Occipital lobe (tissue), 2 donors: Measurements from ENCODE around the gene DLGAP4. TPM values are rescaled to one million over a fixed set of nuclear protein-coding genes. Genes with fewer than 3 reads are reported as not detected.

Source experiments
- DNase-seq: peaks from one replicate; lab custom pipeline; 2025; lab: John Stamatoyannopoulos, UW
- total RNA-seq: library from RNA; depleted of rRNA; stranded (reverse); fragments of >200 nt; gene quantifications from one replicate; pipeline ENCODE4 v1.2.3, GENCODE V29; 2014

DLGAP4 gene
- total RNA-seq, 1 donor from 2014 or later = 29.9 TPM

- no peak for DNase-seq
Measured at GRCh38 chr20:36273414-36274180, 32.5 kb upstream of the DLGAP4 start.

DNA sequence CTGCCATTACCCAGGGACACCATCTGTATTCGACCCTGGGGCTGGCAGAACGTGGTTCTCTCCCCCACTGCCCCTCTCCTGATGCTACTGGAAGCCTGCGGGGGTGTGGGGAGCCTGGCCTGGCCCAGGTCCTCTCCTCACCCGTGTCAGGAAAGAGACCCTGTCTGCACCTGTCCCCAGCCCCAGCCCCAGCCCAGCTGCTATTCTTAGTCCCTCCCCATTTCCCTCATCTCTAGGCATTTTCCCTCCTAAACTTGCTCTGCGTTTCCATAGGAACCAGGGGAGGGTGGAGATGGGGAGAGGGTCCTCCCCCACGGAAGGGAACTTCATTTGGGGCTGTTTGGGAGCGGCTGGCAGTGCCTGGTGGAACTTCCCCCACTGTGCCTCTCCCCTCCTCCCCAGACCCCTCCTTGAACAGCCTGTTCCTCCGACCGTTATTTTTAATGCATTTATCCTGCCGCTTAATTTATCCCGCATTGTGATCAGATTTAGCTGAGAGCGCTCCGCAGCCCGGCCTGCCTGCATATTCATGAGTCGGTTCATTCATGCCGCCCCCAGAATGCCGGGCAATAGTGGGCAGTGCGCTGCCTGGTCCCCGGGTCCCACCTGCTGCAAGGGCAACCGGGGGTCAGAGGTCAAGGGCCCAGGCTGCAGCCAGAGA lies 31.8 kb upstream of the DLGAP4 start:
- no peak for DNase-seq

DNA sequence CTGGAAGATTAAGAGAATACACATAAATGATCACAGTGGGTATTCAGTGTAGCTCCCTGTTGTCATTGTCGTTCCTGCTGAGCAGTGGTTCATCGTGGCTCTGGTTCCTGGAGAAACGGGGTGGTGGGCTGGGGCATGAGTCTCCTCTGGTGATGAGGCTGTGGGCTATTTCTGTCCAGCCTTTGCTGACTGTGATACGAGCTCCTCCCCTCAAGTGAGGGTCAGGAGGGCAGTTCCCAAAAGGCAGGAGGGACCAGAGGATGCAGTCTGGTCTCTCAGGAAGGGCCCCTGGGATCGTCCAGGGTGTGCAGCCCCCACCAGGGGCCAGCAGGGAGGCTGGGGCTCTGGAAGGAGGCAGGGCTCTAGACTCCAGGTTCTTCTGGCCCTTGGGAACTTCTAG lies 31.1 kb upstream of the DLGAP4 start:
- no peak for DNase-seq

DNA sequence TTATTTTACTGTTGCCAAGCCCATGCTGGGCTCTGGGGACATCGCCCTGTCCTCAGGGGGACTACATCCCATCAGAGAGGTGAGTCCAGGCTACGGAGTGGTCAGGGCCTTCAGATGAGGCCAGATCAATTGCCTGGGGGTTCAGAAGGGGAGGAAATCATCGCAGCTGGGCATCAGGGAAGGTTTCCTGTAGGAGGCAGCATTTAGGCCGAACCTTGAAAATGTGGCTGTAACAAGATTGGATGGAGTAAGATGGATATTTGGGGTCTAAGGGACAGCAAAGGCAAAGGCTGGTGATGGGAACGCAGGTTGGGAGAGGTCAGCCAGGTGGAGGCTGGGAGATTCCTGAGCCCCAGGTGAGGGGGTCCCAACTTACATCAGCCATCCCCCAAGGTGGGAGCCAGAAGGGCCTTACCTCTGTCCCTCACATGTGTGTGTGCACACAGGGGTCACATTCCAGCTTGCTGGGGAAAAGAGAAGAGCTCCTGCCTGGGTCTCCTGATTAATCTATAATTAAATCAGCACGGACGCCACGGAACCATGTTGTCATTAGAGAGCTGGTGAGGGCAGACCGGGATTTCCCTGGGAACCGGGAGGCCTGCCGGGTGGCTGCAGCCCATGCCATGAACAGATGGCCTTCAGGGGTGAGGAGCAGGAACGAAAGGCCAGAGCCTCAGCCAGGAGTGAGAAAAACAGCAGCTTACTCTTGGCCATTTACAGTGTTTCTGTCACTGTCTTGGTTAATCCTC lies 30.5 kb upstream of the DLGAP4 start:
- no peak for DNase-seq

- no peak for DNase-seq
Measured at GRCh38 chr20:36277546-36277945, 28.6 kb upstream of the DLGAP4 start.

DNA sequence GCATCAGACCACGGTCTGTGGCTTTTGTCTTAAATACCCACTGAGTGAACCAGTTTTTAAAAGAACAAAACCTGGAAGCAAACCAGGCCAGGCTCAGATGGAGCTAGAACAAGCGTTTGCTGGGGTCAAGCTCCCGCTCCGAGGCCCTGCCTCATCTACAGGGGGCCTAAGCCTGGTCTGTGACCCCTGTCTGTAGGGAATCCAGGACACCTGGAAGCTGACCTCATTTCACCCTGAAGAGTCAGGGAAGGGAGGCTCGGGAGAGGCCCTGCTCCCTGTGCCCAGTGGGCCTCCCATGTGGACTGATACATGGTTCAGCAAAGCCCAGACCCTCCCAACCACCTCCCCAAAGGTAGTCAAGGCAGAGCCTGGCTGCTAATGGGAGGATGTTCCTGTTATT lies 26.8 kb upstream of the DLGAP4 start:
- DNase-seq = no peak

GRCh38 chr20:36279776-36280175 lies 26.4 kb upstream of the DLGAP4 start:
- no peak for DNase-seq

GRCh38 chr20:36281785-36282380 lies 24.3 kb upstream of the DLGAP4 start:
- no peak for DNase-seq

GRCh38 chr20:36284751-36285150 lies 21.4 kb upstream of the DLGAP4 start:
- DNase-seq = no peak

GRCh38 chr20:36285746-36286447 lies 20.2 kb upstream of the DLGAP4 start:
- DNase-seq = no peak

GRCh38 chr20:36297656-36298055 lies 8.5 kb upstream of the DLGAP4 start:
- no peak for DNase-seq

- DNase-seq = no peak
Measured at GRCh38 chr20:36298061-36298460, 8.1 kb upstream of the DLGAP4 start.

GRCh38 chr20:36298795-36299339 lies 7.3 kb upstream of the DLGAP4 start:
- no peak for DNase-seq

DNA sequence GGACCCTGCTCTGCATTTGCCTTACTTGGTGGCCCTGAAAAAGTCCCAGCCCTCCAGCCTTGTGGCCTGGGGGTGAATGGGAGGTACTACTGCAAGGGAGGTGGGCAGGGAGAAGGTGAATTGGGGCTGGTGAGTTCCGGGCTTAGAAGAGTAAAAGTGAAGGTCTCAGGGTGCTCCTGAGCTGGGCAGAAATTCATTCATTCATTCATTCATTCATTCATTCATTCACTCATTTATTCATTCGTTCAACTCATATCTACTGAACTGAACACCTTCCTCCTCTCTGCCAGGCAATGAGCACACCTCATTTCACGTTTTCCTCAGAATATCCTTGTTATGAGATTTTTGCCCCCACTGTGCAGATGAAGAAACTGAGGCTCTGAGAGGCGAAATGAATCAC lies 6.7 kb upstream of the DLGAP4 start:
- no peak for DNase-seq

DNA sequence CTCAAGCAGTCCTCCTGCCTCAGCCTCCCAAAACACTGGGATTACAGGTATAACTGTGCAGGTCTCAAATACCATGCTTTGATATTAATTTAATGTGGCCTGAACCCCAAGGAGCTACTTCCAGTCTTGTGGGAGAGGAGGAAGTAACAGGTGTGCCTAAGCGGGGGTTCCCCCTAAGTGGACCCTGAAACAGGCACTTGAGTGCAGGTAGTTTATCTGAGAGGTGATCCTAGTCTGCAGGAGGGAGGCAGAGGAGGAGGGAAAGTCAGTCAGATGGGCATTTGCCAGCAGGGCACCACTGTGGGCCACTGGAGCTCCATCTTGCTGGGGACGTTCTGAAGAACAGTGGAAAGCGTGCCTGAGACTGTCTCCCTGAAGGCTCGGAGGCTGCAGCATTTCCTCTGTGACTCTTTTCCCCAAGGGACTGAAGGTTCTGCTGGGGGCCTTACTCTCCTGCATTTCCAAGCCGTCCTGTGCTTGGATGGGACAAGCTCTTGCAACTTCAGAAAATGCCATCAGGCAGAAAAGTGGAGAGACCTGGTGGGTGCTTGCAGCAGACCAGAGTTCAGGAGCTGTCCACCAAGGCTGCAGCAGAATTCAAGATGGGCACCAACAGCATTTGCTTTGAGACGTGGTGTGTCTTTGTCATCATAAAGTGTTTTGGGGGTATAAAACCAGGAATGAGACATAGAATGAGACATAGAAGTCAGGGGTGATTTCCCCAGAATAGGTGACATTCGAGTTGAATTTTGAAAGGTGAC lies 4.6 kb upstream of the DLGAP4 start:
- no peak for DNase-seq

- no peak for DNase-seq
Measured at GRCh38 chr20:36303020-36303595, 3.0 kb upstream of the DLGAP4 start.

DNA sequence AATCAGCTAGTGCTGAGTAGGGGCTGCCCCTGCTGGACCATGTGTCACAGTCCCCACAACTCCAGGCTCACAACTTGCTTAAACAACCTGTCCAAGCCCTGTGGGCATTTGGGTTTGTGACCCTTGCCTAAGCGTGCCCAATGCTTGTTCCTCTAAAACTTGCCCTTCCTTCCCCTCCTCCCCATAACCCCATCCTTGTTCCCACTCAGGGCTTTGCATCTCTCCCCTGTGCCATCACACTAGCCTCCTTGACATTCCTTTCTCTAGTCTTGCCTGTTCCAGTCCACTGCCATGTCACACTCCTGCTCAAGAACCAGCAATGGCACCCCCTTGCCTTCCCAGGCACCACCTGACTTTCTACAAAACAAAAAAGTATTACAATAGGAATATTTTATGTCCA lies 2.3 kb upstream of the DLGAP4 start:
- DNase-seq = no peak

- no peak for DNase-seq
Measured at GRCh38 chr20:36304786-36305495, 1.2 kb upstream of the DLGAP4 start.
